K562 (cell line): Measurements from ENCODE around the gene DGKK. TPM values are rescaled to one million over a fixed set of nuclear protein-coding genes. Genes with fewer than 3 reads are reported as not detected.

Source experiments
- ATAC-seq: fragments of 200-7000 bp; cut with Tn5 transposase; 3 replicates; pipeline ENCODE4 v1.9.1; 2020; ENCODE audit warnings: moderate library complexity
- BruUV-seq: library from RNA; stranded (reverse); fragments of 400-500 nt; replicated peaks from 2 replicates; lab custom pipeline; 2021; lab: Mats Ljungman, UMichigan
- CTCF ChIA-PET: fragments of 300-600 bp; formaldehyde crosslinking; extraction: SDS; loops from one replicate; lab custom pipeline; 2021; ENCODE audit warnings: low intra/inter-chr PET ratio; lab: Yijun Ruan, JAX
- POLR2A ChIA-PET: fragments of 300-600, 350-650 bp; sonication (Branson Sonifier 250); formaldehyde crosslinking; extraction: SDS; loops from one replicate; lab custom pipeline; 2021; ENCODE audit warnings: antibody characterized with exemption, inconsistent platforms; lab: Yijun Ruan, JAX
- DNase-seq, 4 experiments: peaks; one replicate each; pipeline versions ENCODE4 v3.0.0 to v3.0.0-alpha.2; 2011 to 2018; ENCODE audit warnings: low spot score in 3 of 4, mixed read lengths in 3 of 4; ENCODE audit errors: extremely low read depth in 1 of 4
- FAIRE-seq: peaks from 2 replicates; lab custom pipeline; 2011; peaks lifted over from hg19 to GRCh38; lab: Jason Lieb, UNC
- H2AFZ ChIP-seq: 2 replicates; pipeline ENCODE4 v1.6.0; 2011; ENCODE audit warnings: low read depth, low read length, control low read depth, inconsistent platforms
- H3K27ac ChIP-seq: fragments of 200-600 bp; 3 replicates; pipeline ENCODE4 v1.8.0; 2011; ENCODE audit warnings: low read depth, mild to moderate bottlenecking, control low read depth, inconsistent platforms, low read length, moderate library complexity, mixed read lengths; ENCODE audit errors: extremely low read depth
- H3K27me3 ChIP-seq, 2 experiments: fragments of 300-600 bp in 1 of 2; 2 replicates in 1 of 2; 3 replicates in 1 of 2; pipeline versions ENCODE4 v1.6.0 to v1.8.0; 2011; ENCODE audit warnings: inconsistent platforms in 2 of 2, low read length in 2 of 2, mild to moderate bottlenecking in 1 of 2, mixed read lengths in 1 of 2, moderate library complexity in 1 of 2; ENCODE audit not compliant: control insufficient read depth in 2 of 2, insufficient read depth in 2 of 2
- H3K36me3 ChIP-seq: fragments of 300-600 bp; 3 replicates; pipeline ENCODE4 v1.8.0; 2011; ENCODE audit warnings: mild to moderate bottlenecking, low read length, inconsistent platforms; ENCODE audit not compliant: control insufficient read depth, insufficient read depth
- H3K4me1 ChIP-seq, 2 experiments: fragments of 200-600 bp in 1 of 2; replicated peaks in 1 of 2; 2 replicates in 1 of 2; 3 replicates in 1 of 2; pipeline versions ENCODE4 v1.5.1 to v1.8.0; 2011; ENCODE audit warnings: inconsistent platforms in 2 of 2, low read length in 2 of 2, mild to moderate bottlenecking in 1 of 2, mixed read lengths in 1 of 2, moderate library complexity in 1 of 2; ENCODE audit not compliant: control insufficient read depth in 2 of 2, insufficient read depth in 2 of 2
- H3K4me2 ChIP-seq: 2 replicates; pipeline ENCODE4 v1.6.1; 2011; ENCODE audit warnings: low read length, control low read depth, inconsistent platforms, mixed read lengths; ENCODE audit not compliant: insufficient read depth
- H3K4me3 ChIP-seq: fragments of 200-600 bp; sonication (generic), shearing (Covaris generic); 2 replicates; pipeline ENCODE4 v1.5.1; 2016; ENCODE audit warnings: control low read depth, inconsistent platforms
- H3K79me2 ChIP-seq: fragments of 200-600 bp; 3 replicates; pipeline ENCODE4 v1.8.0; 2011; ENCODE audit warnings: low read length, inconsistent platforms; ENCODE audit not compliant: control insufficient read depth, insufficient read depth
- H3K9ac ChIP-seq, 2 experiments: 2 replicates each; pipeline versions ENCODE4 v1.6.0 to v1.6.1; 2011; ENCODE audit warnings: low read depth in 2 of 2, low read length in 2 of 2, control low read depth in 1 of 2, inconsistent platforms in 1 of 2, mild to moderate bottlenecking in 1 of 2, mixed read lengths in 1 of 2; ENCODE audit not compliant: insufficient read depth in 1 of 2
- H3K9me1 ChIP-seq: one replicate; pipeline ENCODE4 v1.6.0; 2011; ENCODE audit warnings: inconsistent platforms, mild to moderate bottlenecking, low read length, moderate library complexity; ENCODE audit not compliant: control insufficient read depth, insufficient read depth
- H3K9me3 ChIP-seq: replicated peaks from 2 replicates; pipeline ENCODE4 v1.5.1; 2011; ENCODE audit warnings: low read depth, low read length, inconsistent platforms; ENCODE audit not compliant: control insufficient read depth, insufficient read depth
- H4K20me1 ChIP-seq: replicated peaks from 2 replicates; pipeline ENCODE4 v1.6.1; 2011; ENCODE audit warnings: low read length, inconsistent platforms, mixed read lengths; ENCODE audit not compliant: control insufficient read depth, insufficient read depth
- CEBPG ChIP-seq, 3 experiments: fragments of 200-800 bp in 1 of 3; sonication (Bioruptor generic) in 1 of 3; sonication (generic) in 1 of 3; formaldehyde crosslinking in 1 of 3; IDR thresholded peaks in 2 of 3; conservative IDR thresholded peaks in 1 of 3; 2 replicates each; pipeline versions ENCODE4 v1.6.1 to v1.8.0; 2016 to 2022; ENCODE audit warnings: missing compliant biosample characterization in 2 of 3, missing genetic modification characterization in 2 of 3, mild to moderate bottlenecking in 1 of 3, missing genetic modification reagents in 1 of 3
- FOSL1 ChIP-seq: fragments of 200-800 bp; sonication (Bioruptor generic); conservative IDR thresholded peaks from 2 replicates; pipeline ENCODE4 v1.6.1; 2016; ENCODE audit warnings: missing genetic modification characterization, missing compliant biosample characterization
- MTA1 ChIP-seq: fragments of 450-650 bp; IDR thresholded peaks from 2 replicates; pipeline ENCODE4 v1.6.1; 2017; ENCODE audit warnings: borderline replicate concordance
- PPARD ChIP-seq: fragments of 250-450 bp; sonication (Bioruptor Pico); IDR thresholded peaks from 2 replicates; pipeline ENCODE4 v1.8.0; 2022; ENCODE audit warnings: inconsistent platforms, mild to moderate bottlenecking, moderate library complexity
- TRIM25 ChIP-seq: fragments of 450-650 bp; IDR thresholded peaks from 2 replicates; pipeline ENCODE4 v1.7.0; 2016; ENCODE audit warnings: borderline replicate concordance
- WGBS: fragments of 100-300 bp; shearing (Covaris generic); methylation state at CpG from one replicate; pipeline ENCODE4 v1.1.6; 2016; ENCODE audit warnings: low coverage, mixed read lengths; ENCODE audit not compliant: insufficient coverage; ENCODE audit errors: missing lambda C conversion rate; 5-methylcytosine and 5-hydroxymethylcytosine counted together
- in situ Hi-C: fragments of 300-500 bp; cut with MboI; formaldehyde crosslinking; loops from 4 replicates; pipeline ENCODE4 v1.15.0; 2018; ENCODE audit warnings: inconsistent platforms, mixed read lengths
- intact Hi-C: fragments of 100-400 bp; cut with micrococcal nuclease; formaldehyde crosslinking; loops from 2 replicates; pipeline ENCODE4 v1.14.2; 2022
- polyA plus RNA-seq, 8 experiments: library from polyadenylated mRNA; depleted of rRNA in 4 of 8; stranded (reverse) in 5 of 8; unstranded in 3 of 8; fragments of >200 nt; fragmentation: Nextera tagmentation in 2 of 8; fragmentation: Illumina TruSeq in 1 of 8; extraction: Ambion mirVana in 2 of 8; extraction: Trizol in 1 of 8; gene quantifications; 2 replicates each; pipeline versions ENCODE4 v1.2.1 to v1.2.3, GENCODE V29; 2011 to 2014; ENCODE audit warnings: inconsistent platforms in 1 of 8, missing spikeins in 1 of 8
- total RNA-seq, 7 experiments: library from RNA; depleted of rRNA in 6 of 7; stranded (reverse); fragments of >200 nt in 6 of 7; fragmentation: Illumina TruSeq in 2 of 7; extraction: Trizol in 2 of 7; gene quantifications; 2 replicates each; pipeline versions ENCODE4 v1.2.1 to v1.2.3, GENCODE V29; 2011 to 2021; ENCODE audit warnings: low replicate concordance in 1 of 7

The DGKK gene
- total and polyA plus RNA-seq, 9 of the 15 experiments (the other 6 are each of a cell fraction or from before 2014, with no cell fraction given), result not detected

GRCh38 chrX:50430917-50431575 is 39.6 kb downstream of the DGKK start:
- WGBS, result 3% methylated on average over 5 of the region's 5 CpGs
- H3K4me3 ChIP-seq, result no peak overlapping the region
- DNase-seq, result no peak

More at GRCh38 chrX:50430917-50431575, 39.6 kb downstream of the DGKK start:
- H4K20me1 ChIP-seq, result no peaks in the 10 kb centered on the region
- no peaks in the 10 kb centered on the region for H3K9me3 ChIP-seq
- no peak for ATAC-seq
- TF ChIP-seq TRIM25, result no peak
- TF ChIP-seq FOSL1 (tag), result peak; percentile 37
- no peak for TF ChIP-seq PPARD (CRISPR knock-in tag)
- no peak for TF ChIP-seq CEBPG (CRISPR knock-in tag; IDR thresholded peaks at IDR 0.05)
- peak in 1 of 2 experiments; percentile 40; a peak in 1 of 4 replicates for TF ChIP-seq CEBPG (tag; conservative IDR thresholded peaks at IDR 0.05 in 1 of 2, IDR thresholded peaks at IDR 0.05 in 1 of 2)
- TF ChIP-seq MTA1, result no peak
- TF ChIP-seq, all 486 proteins: peak for 2
- Histone ChIP-seq H3K9ac (no peak overlapping the region), H3K27me3 (no peaks in the 10 kb centered on the region), H3K4me2 (no peak overlapping the region), H3K4me1 (no peaks in the 10 kb centered on the region), H3K36me3 (no peaks in the 10 kb centered on the region), H3K9me1 (no peaks in the 10 kb centered on the region), H3K27ac (no peak overlapping the region), H2AFZ (no peak overlapping the region), H3K79me2 (no peaks in the 10 kb centered on the region)
- intact Hi-C loops (no loop called here), in situ Hi-C loops (no loop called here)
- POLR2A ChIA-PET, result no interaction called here
- no TSS peak for BruUV-seq
- no peak for FAIRE-seq
- CTCF ChIA-PET, result no interaction called here
